ENCODE data around the gene PRRC1.

GRCh38 chr5:127558273-127558672 is 40.8 kb downstream of the PRRC1 start:
- TF ChIP-seq, protein P1, sequence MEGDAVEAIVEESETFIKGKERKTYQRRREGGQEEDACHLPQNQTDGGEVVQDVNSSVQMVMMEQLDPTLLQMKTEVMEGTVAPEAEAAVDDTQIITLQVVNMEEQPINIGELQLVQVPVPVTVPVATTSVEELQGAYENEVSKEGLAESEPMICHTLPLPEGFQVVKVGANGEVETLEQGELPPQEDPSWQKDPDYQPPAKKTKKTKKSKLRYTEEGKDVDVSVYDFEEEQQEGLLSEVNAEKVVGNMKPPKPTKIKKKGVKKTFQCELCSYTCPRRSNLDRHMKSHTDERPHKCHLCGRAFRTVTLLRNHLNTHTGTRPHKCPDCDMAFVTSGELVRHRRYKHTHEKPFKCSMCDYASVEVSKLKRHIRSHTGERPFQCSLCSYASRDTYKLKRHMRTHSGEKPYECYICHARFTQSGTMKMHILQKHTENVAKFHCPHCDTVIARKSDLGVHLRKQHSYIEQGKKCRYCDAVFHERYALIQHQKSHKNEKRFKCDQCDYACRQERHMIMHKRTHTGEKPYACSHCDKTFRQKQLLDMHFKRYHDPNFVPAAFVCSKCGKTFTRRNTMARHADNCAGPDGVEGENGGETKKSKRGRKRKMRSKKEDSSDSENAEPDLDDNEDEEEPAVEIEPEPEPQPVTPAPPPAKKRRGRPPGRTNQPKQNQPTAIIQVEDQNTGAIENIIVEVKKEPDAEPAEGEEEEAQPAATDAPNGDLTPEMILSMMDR (IDR thresholded peaks at IDR 0.05), result no peak
- TF ChIP-seq POLR2A (IDR thresholded peaks at IDR 0.05), result no peak
